Subcutaneous adipose tissue (tissue), 4 donors: ENCODE measurements around the gene SGTA. TPM values are rescaled to one million over a fixed set of nuclear protein-coding genes. Genes with fewer than 3 reads are reported as not detected.

ENCODE experiments used
- CTCF ChIP-seq: fragments of 450-650 bp; IDR thresholded peaks from one replicate; pipeline ENCODE4 v1.5.1; 2016; ENCODE audit warnings: low read depth, mild to moderate bottlenecking, control low read depth, antibody characterized with exemption, moderate library complexity
- total RNA-seq, 4 donors: library from RNA; depleted of rRNA; stranded (reverse); fragments of >200 nt; gene quantifications; one replicate each; pipeline ENCODE4 v1.1.0, GENCODE V29; 2016

The SGTA gene
- total RNA-seq, 4 donors from 2014 or later = 14.8 to 43.1 (median 24.2) TPM

DNA sequence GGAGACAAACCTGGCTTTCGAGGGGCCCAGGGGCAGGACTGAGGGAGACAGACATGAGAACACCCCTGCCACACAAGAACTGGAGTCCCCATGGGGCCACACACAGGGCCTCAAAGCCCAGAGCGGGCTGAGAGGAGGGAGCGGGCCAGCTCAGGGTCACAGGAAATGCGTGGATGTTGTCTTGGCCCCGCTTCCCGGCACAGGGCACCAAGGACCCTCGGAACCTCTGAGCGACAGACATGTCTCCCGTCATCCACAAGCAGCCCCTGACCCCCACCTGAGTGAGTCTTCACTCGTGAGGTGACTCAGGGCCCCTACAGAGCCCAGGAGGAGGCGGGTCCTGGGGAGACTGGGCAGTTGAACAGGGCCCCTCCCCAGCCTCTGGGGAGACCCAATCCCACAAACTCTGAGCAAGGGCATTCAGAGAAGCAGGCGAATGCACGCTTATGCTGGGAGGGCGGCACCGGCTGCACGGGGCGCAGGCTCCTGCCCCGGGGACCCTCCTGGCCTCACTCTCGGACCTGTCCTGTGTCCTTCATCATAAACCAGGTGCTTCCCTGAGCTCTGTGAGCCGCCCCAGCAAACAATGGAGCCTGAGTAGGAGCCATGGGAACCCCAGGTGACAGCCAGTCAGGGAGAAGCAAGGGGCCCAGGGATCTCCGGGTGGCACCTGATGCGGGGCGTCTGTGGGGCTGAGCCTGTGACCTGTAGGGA lies 20.1 kb downstream of the SGTA start:
- TF ChIP-seq CTCF = no peak

DNA sequence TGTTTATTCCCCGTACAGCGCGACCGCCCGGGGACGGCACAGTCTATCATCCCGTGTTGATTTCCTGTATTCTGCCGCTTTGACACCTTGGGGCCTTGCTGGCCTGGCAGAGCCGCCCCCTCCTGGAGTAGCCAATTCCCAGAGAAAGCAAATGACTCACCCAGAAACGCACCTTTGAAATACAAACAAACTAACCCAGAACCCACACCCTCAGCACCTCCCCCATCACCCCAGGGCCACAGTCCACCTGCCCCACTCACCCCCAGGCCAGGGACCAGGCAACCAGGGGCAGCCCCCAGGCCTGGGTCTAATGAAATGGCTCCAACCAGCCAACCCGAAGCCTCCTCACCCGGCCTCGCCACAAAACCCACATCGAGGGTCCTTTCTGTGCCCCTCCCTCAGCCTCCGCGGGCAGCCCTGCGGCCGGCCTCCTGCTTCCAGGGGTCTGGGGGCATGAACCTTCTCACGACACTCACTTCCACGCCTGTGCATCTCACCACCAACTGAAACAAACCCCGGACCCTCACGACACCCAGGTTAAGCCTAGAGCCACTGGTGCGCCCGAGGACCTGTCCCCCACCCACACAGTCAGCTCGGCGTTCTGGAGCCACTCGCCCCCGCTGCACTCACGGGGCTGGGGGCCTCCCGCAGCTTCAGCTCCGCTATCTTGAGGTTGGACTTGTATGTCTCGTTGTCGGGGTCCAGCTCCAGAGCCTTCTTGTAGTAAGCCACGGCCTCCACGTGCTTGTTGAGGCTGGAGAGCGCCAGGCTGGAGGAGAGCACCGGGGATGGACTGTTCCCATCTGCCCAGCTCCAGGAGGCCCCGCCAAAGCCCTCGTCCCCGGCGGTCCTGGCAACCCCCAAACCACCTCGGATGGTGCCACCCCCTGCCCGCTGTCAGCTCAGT lies 20.9 kb downstream of the SGTA start:
- no peak for TF ChIP-seq CTCF

DNA sequence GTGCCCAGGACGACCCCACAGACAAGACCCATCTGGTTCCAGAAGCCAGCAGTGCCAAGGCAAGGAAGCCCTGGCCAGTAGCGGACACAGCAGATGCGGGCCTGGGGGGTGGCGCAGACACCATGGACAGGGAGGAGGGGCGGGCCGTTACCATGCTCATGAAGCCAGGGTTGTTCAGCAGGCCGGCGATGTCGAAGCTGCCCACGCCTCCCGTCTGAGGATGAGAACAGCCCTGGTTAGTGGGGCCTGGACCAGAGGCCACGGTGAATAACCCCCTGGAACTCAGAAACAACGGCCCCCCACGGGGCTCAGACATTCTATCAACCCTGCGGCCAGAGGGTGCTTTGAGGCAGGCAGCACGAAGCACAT lies 21.8 kb downstream of the SGTA start:
- no peak for TF ChIP-seq CTCF

DNA sequence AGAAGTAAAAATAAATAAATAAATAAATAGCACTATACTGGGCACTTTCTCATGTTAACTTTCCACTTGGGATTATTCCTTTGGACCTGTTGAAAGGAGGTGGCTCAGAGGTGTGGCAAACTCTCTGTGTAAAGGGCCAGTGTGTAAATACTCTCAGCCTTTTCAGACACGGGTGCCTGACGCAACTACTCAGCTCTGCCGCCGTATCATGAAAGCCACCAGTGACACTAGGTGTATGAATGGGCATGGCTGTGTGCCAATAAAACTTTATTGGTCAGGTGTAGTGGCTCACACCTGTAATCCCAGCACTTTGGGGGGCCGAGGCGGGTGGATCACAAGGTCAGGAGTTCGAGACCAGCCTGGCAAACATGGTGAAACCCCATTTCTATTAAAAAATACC lies 23.1 kb downstream of the SGTA start:
- TF ChIP-seq CTCF = no peak

DNA sequence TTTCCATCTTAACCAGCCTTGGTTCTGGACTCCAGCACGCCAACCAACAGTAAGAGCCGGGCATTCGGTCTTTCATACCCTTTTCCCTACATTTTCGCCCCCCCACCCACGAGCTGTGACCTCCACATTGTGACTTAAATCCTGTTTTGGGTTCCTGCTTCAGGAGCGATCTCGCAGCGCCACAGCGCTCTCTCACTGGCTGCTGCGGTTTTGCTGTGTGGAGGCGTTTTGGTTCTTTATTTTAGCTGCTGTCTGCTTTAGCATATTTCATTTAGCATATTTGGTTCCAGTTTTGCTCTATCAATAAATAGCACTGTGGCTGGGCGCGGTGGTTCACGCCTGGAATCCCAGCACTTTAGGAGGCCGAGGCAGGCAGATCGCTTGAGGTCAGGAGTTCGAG lies 23.7 kb downstream of the SGTA start:
- TF ChIP-seq CTCF = no peak

- TF ChIP-seq CTCF = no peak
Measured at GRCh38 chr19:2758601-2759313, 24.3 kb downstream of the SGTA start.
